Islet precursor cell (in vitro differentiated cells): ENCODE measurements around the gene PVRIG.
"Not testable (repeated sequence)": the region's sequence is repeated elsewhere in the genome, so short reads cannot be mapped to it uniquely, and the experiment has no call there.

ENCODE experiments used
- DNase-seq: peaks from one replicate; pipeline ENCODE4 v3.0.0-alpha.2; 2018

Gene PVRIG

GRCh38 chr7:100219801-100220585, at the start of gene PVRIG:
Gene PVRIG (plus strand): TSS chr7:100219949. CDS start chr7:100219971, 22 bp downstream.
- DNase-seq = not testable (repeated sequence)

- no peak for DNase-seq
Observed at GRCh38 chr7:100170101-100170897, 49.5 kb upstream of the PVRIG start.

- peak; percentile 60 for DNase-seq
Observed at GRCh38 chr7:100171087-100171681, 48.6 kb upstream of the PVRIG start.

- peak; percentile 50 for DNase-seq
Observed at GRCh38 chr7:100171840-100172239, 47.9 kb upstream of the PVRIG start.

GRCh38 chr7:100173806-100174495, 45.8 kb upstream of the PVRIG start:
- no peak for DNase-seq

GRCh38 chr7:100174582-100174981, 45.2 kb upstream of the PVRIG start:
- DNase-seq = no peak

GRCh38 chr7:100175296-100175935, 44.3 kb upstream of the PVRIG start:
- DNase-seq = peak; percentile 48

- DNase-seq = no peak
Observed at GRCh38 chr7:100176096-100177044, 43.4 kb upstream of the PVRIG start.

- peak; percentile 98 for DNase-seq
Observed at GRCh38 chr7:100177045-100178001, 42.4 kb upstream of the PVRIG start, which contains the start of the genes GPC2 and STAG3. Gene GPC2 (minus strand): TSS chr7:100177381. CDS start chr7:100177199, 182 bp downstream. Gene STAG3 (plus strand): TSS chr7:100177918. CDS start chr7:100180557, 2,639 bp downstream.

GRCh38 chr7:100180084-100180483, 39.7 kb upstream of the PVRIG start:
- not testable (repeated sequence) for DNase-seq

- DNase-seq = not testable (repeated sequence)
Observed at GRCh38 chr7:100182616-100183015, 37.1 kb upstream of the PVRIG start.

GRCh38 chr7:100183090-100183489, 36.7 kb upstream of the PVRIG start:
- DNase-seq = not testable (repeated sequence)

GRCh38 chr7:100185726-100186125, 34.0 kb upstream of the PVRIG start:
- DNase-seq = no peak

- no peak for DNase-seq
Observed at GRCh38 chr7:100189061-100189460, 30.7 kb upstream of the PVRIG start.

GRCh38 chr7:100190048-100190711, 29.6 kb upstream of the PVRIG start:
- no peak for DNase-seq

- DNase-seq = no peak
Observed at GRCh38 chr7:100191775-100192174, 28.0 kb upstream of the PVRIG start.

GRCh38 chr7:100192281-100192862, 27.4 kb upstream of the PVRIG start:
- DNase-seq = not testable (repeated sequence)

- no peak for DNase-seq
Observed at GRCh38 chr7:100192969-100193368, 26.8 kb upstream of the PVRIG start.

- DNase-seq = no peak
Observed at GRCh38 chr7:100195222-100195621, 24.5 kb upstream of the PVRIG start.
